Testis (tissue), 2 donors: ENCODE data around the gene RBM6.

Source experiments
- CTCF ChIP-seq, 3 experiments: fragments of 450-650 bp in 2 of 3; fragments of 200-600 bp in 1 of 3; sonication (generic) in 1 of 3; IDR thresholded peaks; one replicate each; pipeline ENCODE4 v1.5.1; 2016 to 2019; ENCODE audit warnings: antibody characterized with exemption in 3 of 3, mild to moderate bottlenecking in 2 of 3, moderate library complexity in 1 of 3
- POLR2A ChIP-seq: fragments of 450-650 bp; IDR thresholded peaks from one replicate; pipeline ENCODE4 v1.6.1; 2017; ENCODE audit warnings: antibody characterized with exemption, mild to moderate bottlenecking, moderate library complexity

- TF ChIP-seq CTCF (IDR thresholded peaks at IDR 0.05) (no peak), POLR2A (no peak)
Measured at GRCh38 chr3:49912881-49913281, 27.1 kb upstream of the RBM6 start.
